GM18517 (cell line): ENCODE data around the gene ZNF768.

Experiments
- ATAC-seq: cut with Tn5 transposase; IDR thresholded peaks from one replicate; pipeline ENCODE4 v1.9.1; 2021; ENCODE audit warnings: mild to moderate bottlenecking, moderate library complexity; ENCODE audit not compliant: unreplicated experiment

The ZNF768 gene

DNA sequence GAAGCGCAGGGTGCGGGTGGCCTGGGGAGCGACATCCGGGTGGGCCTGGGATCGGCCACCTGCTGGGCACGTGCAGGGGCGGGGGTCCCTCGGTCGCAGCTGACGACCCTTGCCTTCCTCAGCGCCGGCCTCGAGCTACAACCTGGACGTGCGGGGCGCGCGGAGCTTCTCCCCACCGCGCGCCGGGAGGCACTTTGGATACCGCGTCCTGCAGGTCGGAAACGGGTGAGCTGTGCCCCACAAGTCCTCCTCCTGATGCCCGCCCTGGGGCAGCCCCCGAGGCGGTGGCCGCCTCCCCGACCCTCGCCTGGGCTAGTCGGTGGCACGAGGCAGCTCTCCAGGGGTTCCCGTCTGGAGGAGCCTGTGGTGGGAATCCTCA lies 52.3 kb downstream of the ZNF768 start:
- ATAC-seq, result no peak
